ENCODE results near the gene B3GNT8. TPM values are rescaled to one million over a fixed set of nuclear protein-coding genes. Genes with fewer than 3 reads are reported as not detected.

B3GNT8 gene
- total RNA-seq, 1 experiment from 2014 or later = 0.96 TPM

DNA sequence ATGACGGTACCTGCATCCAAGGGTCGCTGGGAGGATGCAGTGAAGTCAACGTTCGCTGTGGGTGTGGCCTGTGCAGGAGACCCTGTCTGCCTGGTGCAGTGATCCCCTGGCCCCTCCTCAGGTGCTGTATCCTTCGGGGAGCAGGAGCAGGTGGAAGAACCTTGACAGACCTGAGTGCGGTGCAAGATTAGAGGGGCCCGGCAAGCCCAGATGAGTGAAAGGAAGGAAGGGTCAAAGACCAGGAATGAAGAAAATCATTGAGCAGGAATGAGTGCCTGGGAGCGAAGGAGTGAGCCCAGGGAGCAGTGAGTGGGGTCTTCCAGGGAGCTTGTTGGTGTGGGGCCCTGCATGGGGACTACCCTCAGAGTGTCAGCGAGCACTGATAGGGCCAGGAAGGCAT lies 12.7 kb downstream of the B3GNT8 start:
- H3K27me3 Mint-ChIP-seq (ENCODE audit: low read depth) = no peaks in the 10 kb centered on the region; the same call in 1 of the 2 replicates
- no peaks in the 10 kb centered on the region for H4K20me1 ChIP-seq (ENCODE audit: control insufficient read depth, insufficient read depth, insufficient read length)
- H2BK5ac ChIP-seq (ENCODE audit: insufficient read length, low read length) = no peak overlapping the region
- no peak overlapping the region for H3K18ac ChIP-seq (ENCODE audit: insufficient read length, low read depth, low read length)
- H3K4me3 Mint-ChIP-seq = no peak overlapping the region
- no peak overlapping the region for H3K4ac ChIP-seq (ENCODE audit: low read depth, low read length)
- no peaks in the 10 kb centered on the region for H3K79me1 ChIP-seq (ENCODE audit: insufficient read depth, low read depth, low read length, poor library complexity, severe bottlenecking)
- H2AFZ ChIP-seq (ENCODE audit: low read length) = no peak overlapping the region
- H3K56ac ChIP-seq (ENCODE audit: insufficient read length, low read depth, low read length) = no peak overlapping the region
- H2BK120ac ChIP-seq (ENCODE audit: low read depth, low read length, poor library complexity, severe bottlenecking) = no peak overlapping the region
- no peak overlapping the region for H2BK12ac ChIP-seq (ENCODE audit: insufficient read length, low read depth, low read length)
- H2BK15ac ChIP-seq (ENCODE audit: low read depth, low read length) = no peak overlapping the region
- no peaks in the 10 kb centered on the region for H3K27me3 ChIP-seq (ENCODE audit: insufficient read depth, low read length)
- no peaks in the 10 kb centered on the region for H3K79me2 ChIP-seq (ENCODE audit: insufficient read depth, low read length)
- no peaks in the 10 kb centered on the region for H3K9me3 ChIP-seq (ENCODE audit: control insufficient read depth, low read depth, low read length)
- no peak overlapping the region for H3T11ph ChIP-seq (ENCODE audit: low read length)
- no peak overlapping the region for H3K23ac ChIP-seq (ENCODE audit: insufficient read length, low read depth, low read length)
- peaks cover 4% of the 10 kb centered on the region for H3K23me2 ChIP-seq (ENCODE audit: insufficient read length, low read depth, low read length, poor library complexity, severe bottlenecking)
- peaks cover 8 to 35% (median 33%) of the 10 kb centered on the region in 3 experiments for H3K36me3 Mint-ChIP-seq (ENCODE audit: insufficient read depth in 1 of 3, low read depth in 3 of 3)
- no peak overlapping the region for H4K8ac ChIP-seq (replicated peaks; ENCODE audit: insufficient read length, low read depth, low read length)
- no peak overlapping the region for H2BK20ac ChIP-seq (ENCODE audit: low read depth, low read length, poor library complexity, severe bottlenecking)
- DNase-seq = no peak
- H2AK5ac ChIP-seq (ENCODE audit: insufficient read length, low read length) = no peak overlapping the region
- no peaks in the 10 kb centered on the region for H3K9me3 Mint-ChIP-seq
- H4K91ac ChIP-seq (ENCODE audit: insufficient read length, low read depth, low read length) = no peak overlapping the region
- no peak overlapping the region for H4K5ac ChIP-seq (ENCODE audit: insufficient read length, low read depth, low read length)
- peaks cover 0 to under 1% of the 10 kb centered on the region in 2 experiments; a peak in 2 of 4 replicates for H3K4me1 Mint-ChIP-seq
- H3K9ac ChIP-seq (ENCODE audit: extremely low read depth, insufficient read length, low read length) = no peak overlapping the region
- H3K27ac ChIP-seq (ENCODE audit: insufficient read length, low read depth, low read length) = no peak overlapping the region
- peak overlapping the region in 1 of 3 experiments; percentile 63; a peak in 2 of 7 replicates for H3K27ac Mint-ChIP-seq
- no CpG with 5 or more reads among the region's 9 CpGs for WGBS (ENCODE audit: extremely low coverage, insufficient read length, low lambda C conversion rate)
- no peak overlapping the region for H3K14ac ChIP-seq (ENCODE audit: insufficient read depth, low read length)
- no peaks in the 10 kb centered on the region for H3K4me1 ChIP-seq (ENCODE audit: insufficient read depth, low read length)
- no peak overlapping the region for H3K4me2 ChIP-seq (ENCODE audit: insufficient read depth, insufficient read length, low read length)
- TF ChIP-seq, protein P1, sequence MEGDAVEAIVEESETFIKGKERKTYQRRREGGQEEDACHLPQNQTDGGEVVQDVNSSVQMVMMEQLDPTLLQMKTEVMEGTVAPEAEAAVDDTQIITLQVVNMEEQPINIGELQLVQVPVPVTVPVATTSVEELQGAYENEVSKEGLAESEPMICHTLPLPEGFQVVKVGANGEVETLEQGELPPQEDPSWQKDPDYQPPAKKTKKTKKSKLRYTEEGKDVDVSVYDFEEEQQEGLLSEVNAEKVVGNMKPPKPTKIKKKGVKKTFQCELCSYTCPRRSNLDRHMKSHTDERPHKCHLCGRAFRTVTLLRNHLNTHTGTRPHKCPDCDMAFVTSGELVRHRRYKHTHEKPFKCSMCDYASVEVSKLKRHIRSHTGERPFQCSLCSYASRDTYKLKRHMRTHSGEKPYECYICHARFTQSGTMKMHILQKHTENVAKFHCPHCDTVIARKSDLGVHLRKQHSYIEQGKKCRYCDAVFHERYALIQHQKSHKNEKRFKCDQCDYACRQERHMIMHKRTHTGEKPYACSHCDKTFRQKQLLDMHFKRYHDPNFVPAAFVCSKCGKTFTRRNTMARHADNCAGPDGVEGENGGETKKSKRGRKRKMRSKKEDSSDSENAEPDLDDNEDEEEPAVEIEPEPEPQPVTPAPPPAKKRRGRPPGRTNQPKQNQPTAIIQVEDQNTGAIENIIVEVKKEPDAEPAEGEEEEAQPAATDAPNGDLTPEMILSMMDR (conservative IDR thresholded peaks at IDR 0.05) = no peak
